Measurements from ENCODE around the gene RPS6KB2. TPM values are rescaled to one million over a fixed set of nuclear protein-coding genes. Genes with fewer than 3 reads are reported as not detected.

RPS6KB2 gene
- total and polyA plus RNA-seq, 10 of the 15 experiments (the other 5 are each of a cell fraction or from before 2014, with no cell fraction given) = 0.39 to 101 (median 58.4) TPM

DNA sequence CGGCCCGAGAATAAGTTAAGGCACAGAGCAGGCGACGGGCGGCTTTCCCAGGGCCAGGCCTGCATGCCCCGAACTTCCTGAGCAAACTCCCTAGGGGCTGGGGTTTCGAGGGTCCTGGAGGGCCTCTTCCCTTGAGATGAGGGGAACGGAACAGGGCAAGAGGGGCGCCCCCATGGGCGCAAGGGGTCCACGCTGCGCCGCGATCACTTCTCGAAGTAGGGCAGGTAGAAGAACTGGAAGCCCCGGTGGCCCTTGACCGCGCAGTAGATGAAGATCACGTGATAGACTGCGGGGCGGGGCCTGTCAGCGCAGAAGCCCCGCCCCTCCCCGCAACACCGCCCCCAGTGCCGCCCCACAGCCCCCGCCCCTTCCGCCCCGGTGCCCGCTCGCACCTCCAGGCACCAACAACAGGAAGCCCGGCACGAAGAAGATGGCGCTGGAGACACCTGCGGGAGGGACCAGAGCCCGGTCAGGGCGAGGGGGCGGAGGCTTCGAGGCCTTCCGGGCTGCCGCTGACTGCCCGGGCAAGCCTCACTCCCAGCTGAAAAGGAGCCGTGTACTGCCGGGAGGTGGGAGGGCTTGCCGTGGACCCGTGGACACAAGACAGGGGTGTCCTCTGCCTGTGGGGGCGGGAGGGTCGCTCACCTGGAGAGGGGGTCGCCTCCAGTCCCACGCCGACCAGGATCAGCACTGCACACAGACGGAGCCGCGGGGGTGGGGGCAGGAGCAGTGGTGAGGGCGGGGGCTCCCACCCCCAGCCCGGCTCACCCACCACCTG lies 36.3 kb downstream of the RPS6KB2 start (continued):
- TF ChIP-seq ZNF274 (IDR thresholded peaks at IDR 0.05; ENCODE audit: insufficient read depth, insufficient read length) (no peak), SPI1 (IDR thresholded peaks at IDR 0.05; ENCODE audit: borderline replicate concordance, insufficient read depth, low read depth, low read length) (peak; percentile 4; the same call in 1 of the 2 replicates), NR2F1 (conservative IDR thresholded peaks at IDR 0.05) (peak; percentile 78; the same call in 1 of the 2 replicates), CEBPB (IDR thresholded peaks at IDR 0.05; ENCODE audit: borderline replicate concordance in 1 of 2, low read depth in 2 of 2, low read length in 2 of 2) (no peak), POLR2A (IDR thresholded peaks at IDR 0.05; ENCODE audit: low read depth, low read length) (peak; percentile 95), IRF5 (IDR thresholded peaks at IDR 0.05; ENCODE audit: borderline replicate concordance) (no peak), ATF7 (IDR thresholded peaks at IDR 0.05; ENCODE audit: low read depth) (no peak), BMI1 (IDR thresholded peaks at IDR 0.05; ENCODE audit: borderline replicate concordance) (no peak), JUNB (IDR thresholded peaks at IDR 0.05) (no peak), BHLHE40 (IDR thresholded peaks at IDR 0.05; ENCODE audit: borderline replicate concordance in 1 of 2, low read depth in 2 of 2, low read length in 1 of 2) (peak; percentile 46 to 82; a peak in 3 of 4 replicates), ATF2 (IDR thresholded peaks at IDR 0.05; ENCODE audit: low read length) (no peak), PRDM15 (CRISPR knock-in tag; IDR thresholded peaks at IDR 0.05) (no peak), EGR1 (IDR thresholded peaks at IDR 0.05; ENCODE audit: borderline replicate concordance in 1 of 2, low read depth in 2 of 2, low read length in 2 of 2) (peak in 1 of 2 experiments; percentile 17; a peak in 1 of 3 replicates), SUPT20H (IDR thresholded peaks at IDR 0.05; ENCODE audit: borderline replicate concordance, control insufficient read depth, low read depth, low read length) (no peak), SMC3 (IDR thresholded peaks at IDR 0.05; ENCODE audit: borderline replicate concordance, low read length) (no peak), GABPA (IDR thresholded peaks at IDR 0.05; ENCODE audit: low read depth) (no peak)
- TF ChIP-seq, protein P1, sequence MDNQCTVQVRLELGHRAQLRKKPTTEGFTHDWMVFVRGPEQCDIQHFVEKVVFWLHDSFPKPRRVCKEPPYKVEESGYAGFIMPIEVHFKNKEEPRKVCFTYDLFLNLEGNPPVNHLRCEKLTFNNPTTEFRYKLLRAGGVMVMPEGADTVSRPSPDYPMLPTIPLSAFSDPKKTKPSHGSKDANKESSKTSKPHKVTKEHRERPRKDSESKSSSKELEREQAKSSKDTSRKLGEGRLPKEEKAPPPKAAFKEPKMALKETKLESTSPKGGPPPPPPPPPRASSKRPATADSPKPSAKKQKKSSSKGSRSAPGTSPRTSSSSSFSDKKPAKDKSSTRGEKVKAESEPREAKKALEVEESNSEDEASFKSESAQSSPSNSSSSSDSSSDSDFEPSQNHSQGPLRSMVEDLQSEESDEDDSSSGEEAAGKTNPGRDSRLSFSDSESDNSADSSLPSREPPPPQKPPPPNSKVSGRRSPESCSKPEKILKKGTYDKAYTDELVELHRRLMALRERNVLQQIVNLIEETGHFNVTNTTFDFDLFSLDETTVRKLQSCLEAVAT (IDR thresholded peaks at IDR 0.05) = peak; percentile 80
- TF ChIP-seq, protein P2, sequence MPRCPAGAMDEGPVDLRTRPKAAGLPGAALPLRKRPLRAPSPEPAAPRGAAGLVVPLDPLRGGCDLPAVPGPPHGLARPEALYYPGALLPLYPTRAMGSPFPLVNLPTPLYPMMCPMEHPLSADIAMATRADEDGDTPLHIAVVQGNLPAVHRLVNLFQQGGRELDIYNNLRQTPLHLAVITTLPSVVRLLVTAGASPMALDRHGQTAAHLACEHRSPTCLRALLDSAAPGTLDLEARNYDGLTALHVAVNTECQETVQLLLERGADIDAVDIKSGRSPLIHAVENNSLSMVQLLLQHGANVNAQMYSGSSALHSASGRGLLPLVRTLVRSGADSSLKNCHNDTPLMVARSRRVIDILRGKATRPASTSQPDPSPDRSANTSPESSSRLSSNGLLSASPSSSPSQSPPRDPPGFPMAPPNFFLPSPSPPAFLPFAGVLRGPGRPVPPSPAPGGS (IDR thresholded peaks at IDR 0.05; ENCODE audit: borderline replicate concordance, insufficient read depth, low read depth, low read length, poor library complexity, severe bottlenecking) = no peak
